ENCODE measurements around the gene CDH15.

The CDH15 gene

GRCh38 chr16:89217138-89217387 lies 45.5 kb downstream of the CDH15 start:
- no peak for DNase-seq (ENCODE audit: low read depth)
- TF ChIP-seq CTCF (IDR thresholded peaks at IDR 0.05; ENCODE audit: control insufficient read depth, extremely low read depth, insufficient read depth) = no peak
- peak overlapping the region; percentile 98 for H3K4me3 ChIP-seq (ENCODE audit: low read depth, low read length)

GRCh38 chr16:89217388-89218191 lies 46.0 kb downstream of the CDH15 start, which contains the start of gene ZNF778:
ZNF778 (plus strand) TSS chr16:89217703; CDS start chr16:89221128, 3,425 bp downstream.
- no peak for DNase-seq (ENCODE audit: low read depth)
- TF ChIP-seq CTCF (IDR thresholded peaks at IDR 0.05; ENCODE audit: control insufficient read depth, extremely low read depth, insufficient read depth) = no peak
- peak within 1 kb of the TSS; percentile 98 for H3K4me3 ChIP-seq (ENCODE audit: low read depth, low read length)

- DNase-seq (ENCODE audit: low read depth) = no peak
- TF ChIP-seq CTCF (IDR thresholded peaks at IDR 0.05; ENCODE audit: control insufficient read depth, extremely low read depth, insufficient read depth) = no peak
- no peak overlapping the region for H3K4me3 ChIP-seq (ENCODE audit: low read depth, low read length)
Observed at GRCh38 chr16:89219365-89219764, 47.8 kb downstream of the CDH15 start.

DNA sequence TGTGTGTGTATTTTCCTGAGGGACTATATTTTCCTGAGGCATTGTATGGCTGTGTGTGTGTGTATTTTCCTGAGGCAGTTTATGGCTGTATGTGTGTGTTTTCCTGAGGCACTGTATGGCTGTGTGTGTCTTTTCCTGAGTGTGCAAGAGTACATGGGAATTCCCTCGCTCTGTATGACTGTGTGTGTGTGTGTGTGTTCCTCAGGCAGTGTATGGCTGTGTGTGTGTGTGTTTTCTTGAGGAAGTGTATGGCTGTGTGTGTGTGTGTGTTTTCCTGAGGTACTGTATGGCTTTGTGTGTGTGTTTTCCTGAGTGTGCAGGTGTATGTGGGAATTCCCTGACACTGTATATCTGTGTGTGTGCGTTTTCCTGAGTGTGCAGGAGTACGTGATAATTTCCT lies 50.1 kb downstream of the CDH15 start:
- H3K4me3 ChIP-seq (ENCODE audit: low read depth, low read length) = no peak overlapping the region
- TF ChIP-seq CTCF (IDR thresholded peaks at IDR 0.05; ENCODE audit: control insufficient read depth, extremely low read depth, insufficient read depth) = no peak
- DNase-seq (ENCODE audit: low read depth) = no peak

GRCh38 chr16:89222931-89223330 lies 51.4 kb downstream of the CDH15 start:
- no peak for TF ChIP-seq CTCF (IDR thresholded peaks at IDR 0.05; ENCODE audit: control insufficient read depth, extremely low read depth, insufficient read depth)
- no peak overlapping the region for H3K4me3 ChIP-seq (ENCODE audit: low read depth, low read length)
- DNase-seq (ENCODE audit: low read depth) = no peak

GRCh38 chr16:89224665-89225064 lies 53.1 kb downstream of the CDH15 start:
- no peak for DNase-seq (ENCODE audit: low read depth)
- no peak for TF ChIP-seq CTCF (IDR thresholded peaks at IDR 0.05; ENCODE audit: control insufficient read depth, extremely low read depth, insufficient read depth)
- no peak overlapping the region for H3K4me3 ChIP-seq (ENCODE audit: low read depth, low read length)

- no peak for TF ChIP-seq CTCF (IDR thresholded peaks at IDR 0.05; ENCODE audit: control insufficient read depth, extremely low read depth, insufficient read depth)
- DNase-seq (ENCODE audit: low read depth) = no peak
- H3K4me3 ChIP-seq (ENCODE audit: low read depth, low read length) = no peak overlapping the region
Observed at GRCh38 chr16:89230255-89230654, 58.7 kb downstream of the CDH15 start.

All from LNCaP clone FGC (cell line).